Measurements from ENCODE around the gene CNIH3.

The CNIH3 gene

DNA sequence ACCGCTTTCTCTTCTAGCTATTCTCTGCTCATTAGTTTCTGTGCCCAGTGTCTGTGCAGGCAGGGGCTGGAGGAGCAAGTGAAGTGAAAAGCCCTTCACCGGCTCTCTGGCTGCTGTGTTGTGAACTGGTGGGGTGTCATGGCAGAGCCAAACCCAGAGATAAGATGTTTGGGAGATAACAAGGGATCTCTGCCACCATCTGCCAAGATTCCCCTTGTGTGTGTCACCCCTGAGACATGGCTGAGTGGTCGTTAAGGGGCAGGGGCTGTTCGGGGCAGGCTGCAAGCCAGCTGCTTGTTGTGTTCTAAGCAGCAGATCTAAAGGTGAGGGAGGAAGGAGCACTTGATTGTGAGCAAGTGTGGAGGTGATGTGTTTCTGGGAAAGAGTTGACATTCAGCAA, 24.5 kb downstream of the CNIH3 start:
- TF ChIP-seq EZH2 (IDR thresholded peaks at IDR 0.05) (no peak), POLR2AphosphoS5 (IDR thresholded peaks at IDR 0.05; ENCODE audit: borderline replicate concordance, low read depth, low read length) (no peak), FOXP2 (optimal IDR thresholded peaks at IDR 0.05; ENCODE audit: control extremely low read depth, extremely low read length, insufficient read depth) (no peak)
- H3K9me3 ChIP-seq (ENCODE audit: low read depth, low read length) = no peaks in the 10 kb centered on the region
- H3K4me3 ChIP-seq = no peak overlapping the region
- no peak overlapping the region for H3K9ac ChIP-seq (ENCODE audit: insufficient read length)
- no peak for DNase-seq (ENCODE audit: low read depth, low spot score)
- H3K27ac ChIP-seq = no peak overlapping the region
- H3K36me3 ChIP-seq (ENCODE audit: insufficient read depth, low read length) = no peaks in the 10 kb centered on the region

- no peak for DNase-seq (ENCODE audit: low read depth, low spot score)
- no peaks in the 10 kb centered on the region for H3K9me3 ChIP-seq (ENCODE audit: low read depth, low read length)
- H3K36me3 ChIP-seq (ENCODE audit: insufficient read depth, low read length) = no peaks in the 10 kb centered on the region
- no peak for TF ChIP-seq POLR2AphosphoS5 (IDR thresholded peaks at IDR 0.05; ENCODE audit: borderline replicate concordance, low read depth, low read length)
- no peak for TF ChIP-seq EZH2 (IDR thresholded peaks at IDR 0.05)
- no peak for TF ChIP-seq FOXP2 (optimal IDR thresholded peaks at IDR 0.05; ENCODE audit: control extremely low read depth, extremely low read length, insufficient read depth)
- no peak overlapping the region for H3K9ac ChIP-seq (ENCODE audit: insufficient read length)
- no peak overlapping the region for H3K4me3 ChIP-seq
- no peak overlapping the region for H3K27ac ChIP-seq
Observed at GRCh38 chr1:224641030-224641429, 24.9 kb downstream of the CNIH3 start.

GRCh38 chr1:224643653-224644052, 27.5 kb downstream of the CNIH3 start:
- H3K27ac ChIP-seq = no peak overlapping the region
- H3K36me3 ChIP-seq (ENCODE audit: insufficient read depth, low read length) = no peaks in the 10 kb centered on the region
- H3K9me3 ChIP-seq (ENCODE audit: low read depth, low read length) = no peaks in the 10 kb centered on the region
- no peak for DNase-seq (ENCODE audit: low read depth, low spot score)
- TF ChIP-seq POLR2AphosphoS5 (IDR thresholded peaks at IDR 0.05; ENCODE audit: borderline replicate concordance, low read depth, low read length) = no peak
- TF ChIP-seq EZH2 (IDR thresholded peaks at IDR 0.05) = no peak
- no peak overlapping the region for H3K4me3 ChIP-seq
- no peak overlapping the region for H3K9ac ChIP-seq (ENCODE audit: insufficient read length)

DNA sequence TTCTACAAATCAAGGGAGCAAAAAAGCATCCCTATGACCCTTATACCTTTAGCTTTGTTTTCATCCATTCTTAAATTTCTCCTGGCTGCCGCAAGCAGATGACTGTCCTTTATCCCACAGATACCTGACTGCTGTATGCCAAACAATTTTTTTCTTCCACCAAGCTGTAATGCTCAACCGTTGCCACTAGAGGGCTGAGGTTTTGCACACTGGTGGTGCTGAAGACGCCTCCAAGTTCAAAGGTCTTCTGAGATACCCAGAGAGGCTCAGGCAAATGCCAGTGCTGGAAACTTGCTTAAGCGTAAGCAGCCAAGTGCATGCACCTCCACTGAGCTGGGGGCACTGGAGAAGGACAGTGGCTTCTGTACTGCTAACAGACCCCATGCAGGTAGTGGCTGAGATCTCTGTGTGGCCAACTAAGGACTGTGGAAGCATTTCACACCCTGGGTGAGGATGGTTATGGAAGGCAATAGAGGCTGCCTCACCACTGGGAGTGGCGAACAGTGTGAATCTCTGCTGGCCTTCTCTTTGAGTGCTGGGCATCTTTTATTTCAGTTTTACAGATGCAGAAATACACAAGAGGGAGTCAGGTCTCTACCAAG, 28.5 kb downstream of the CNIH3 start:
- Histone ChIP-seq H3K27ac (no peak overlapping the region), H3K9ac (ENCODE audit: insufficient read length) (no peak overlapping the region), H3K9me3 (ENCODE audit: low read depth, low read length) (no peaks in the 10 kb centered on the region), H3K4me3 (no peak overlapping the region), H3K36me3 (ENCODE audit: insufficient read depth, low read length) (no peaks in the 10 kb centered on the region)
- DNase-seq (ENCODE audit: low read depth, low spot score) = peak; percentile 10
- TF ChIP-seq EZH2 (IDR thresholded peaks at IDR 0.05) (no peak), FOXP2 (optimal IDR thresholded peaks at IDR 0.05; ENCODE audit: control extremely low read depth, extremely low read length, insufficient read depth) (no peak), POLR2AphosphoS5 (IDR thresholded peaks at IDR 0.05; ENCODE audit: borderline replicate concordance, low read depth, low read length) (no peak)

DNA sequence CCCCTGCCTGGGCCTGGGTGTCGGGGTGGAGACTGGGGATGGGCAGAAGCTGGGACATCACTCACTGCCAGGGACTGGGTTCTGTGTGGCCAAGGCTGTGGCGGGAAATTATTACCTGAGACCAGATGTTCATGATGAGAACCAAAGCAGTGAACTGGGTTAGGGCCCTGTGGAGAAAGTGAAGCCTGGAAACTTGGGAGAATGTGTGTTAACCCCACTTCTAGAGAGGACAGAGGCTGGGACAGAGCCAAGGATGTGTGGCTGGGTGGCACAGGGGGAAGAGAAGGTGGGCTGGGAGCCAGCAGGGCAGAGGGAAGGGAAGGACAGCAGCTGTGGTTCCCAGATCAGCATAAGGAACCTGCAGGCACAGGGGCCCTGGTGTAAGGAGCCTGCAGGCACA, 31.3 kb downstream of the CNIH3 start:
- H3K36me3 ChIP-seq (ENCODE audit: insufficient read depth, low read length) = no peaks in the 10 kb centered on the region
- DNase-seq (ENCODE audit: low read depth, low spot score) = no peak
- H3K4me3 ChIP-seq = no peak overlapping the region
- H3K27ac ChIP-seq = no peak overlapping the region
- H3K9ac ChIP-seq (ENCODE audit: insufficient read length) = no peak overlapping the region
- no peaks in the 10 kb centered on the region for H3K9me3 ChIP-seq (ENCODE audit: low read depth, low read length)
- no peak for TF ChIP-seq POLR2AphosphoS5 (IDR thresholded peaks at IDR 0.05; ENCODE audit: borderline replicate concordance, low read depth, low read length)
- TF ChIP-seq EZH2 (IDR thresholded peaks at IDR 0.05) = no peak
- no peak for TF ChIP-seq FOXP2 (optimal IDR thresholded peaks at IDR 0.05; ENCODE audit: control extremely low read depth, extremely low read length, insufficient read depth)

- Histone ChIP-seq H3K36me3 (ENCODE audit: insufficient read depth, low read length) (no peaks in the 10 kb centered on the region), H3K9ac (ENCODE audit: insufficient read length) (no peak overlapping the region), H3K4me3 (no peak overlapping the region), H3K27ac (no peak overlapping the region), H3K9me3 (ENCODE audit: low read depth, low read length) (no peaks in the 10 kb centered on the region)
- DNase-seq (ENCODE audit: low read depth, low spot score) = no peak
- TF ChIP-seq FOXP2 (optimal IDR thresholded peaks at IDR 0.05; ENCODE audit: control extremely low read depth, extremely low read length, insufficient read depth) (no peak), POLR2AphosphoS5 (IDR thresholded peaks at IDR 0.05; ENCODE audit: borderline replicate concordance, low read depth, low read length) (no peak), EZH2 (IDR thresholded peaks at IDR 0.05) (no peak)
Observed at GRCh38 chr1:224650290-224650689, 34.2 kb downstream of the CNIH3 start.

GRCh38 chr1:224651188-224651587, 35.1 kb downstream of the CNIH3 start:
- TF ChIP-seq POLR2AphosphoS5 (IDR thresholded peaks at IDR 0.05; ENCODE audit: borderline replicate concordance, low read depth, low read length) = no peak
- TF ChIP-seq EZH2 (IDR thresholded peaks at IDR 0.05) = no peak
- TF ChIP-seq FOXP2 (optimal IDR thresholded peaks at IDR 0.05; ENCODE audit: control extremely low read depth, extremely low read length, insufficient read depth) = no peak
- no peaks in the 10 kb centered on the region for H3K9me3 ChIP-seq (ENCODE audit: low read depth, low read length)
- no peak overlapping the region for H3K4me3 ChIP-seq
- H3K27ac ChIP-seq = no peak overlapping the region
- no peak for DNase-seq (ENCODE audit: low read depth, low spot score)
- no peaks in the 10 kb centered on the region for H3K36me3 ChIP-seq (ENCODE audit: insufficient read depth, low read length)
- no peak overlapping the region for H3K9ac ChIP-seq (ENCODE audit: insufficient read length)

DNA sequence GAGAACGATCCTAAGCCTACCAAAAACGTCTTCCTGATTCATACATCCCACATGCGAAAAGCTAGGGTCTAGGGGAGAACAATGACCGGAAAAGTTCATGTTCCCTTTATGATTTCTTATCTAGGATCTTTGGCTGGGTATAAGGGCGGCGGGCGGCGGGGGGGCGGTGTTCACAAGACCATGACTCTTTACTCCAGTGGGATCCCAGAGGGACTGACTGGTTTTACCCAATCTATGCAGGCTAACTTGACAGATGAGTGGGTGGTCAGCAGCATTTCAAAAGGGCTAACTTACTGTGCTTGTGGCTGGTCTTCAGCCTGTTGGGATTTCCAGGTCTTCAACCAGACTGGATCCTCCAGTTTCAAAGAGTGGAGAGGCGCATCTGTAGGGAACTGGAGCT, 40.3 kb downstream of the CNIH3 start:
- Histone ChIP-seq H3K4me3 (no peak overlapping the region), H3K27ac (no peak overlapping the region), H3K9ac (ENCODE audit: insufficient read length) (no peak overlapping the region), H3K36me3 (ENCODE audit: insufficient read depth, low read length) (no peaks in the 10 kb centered on the region), H3K9me3 (ENCODE audit: low read depth, low read length) (no peaks in the 10 kb centered on the region)
- no peak for DNase-seq (ENCODE audit: low read depth, low spot score)
- TF ChIP-seq EZH2 (IDR thresholded peaks at IDR 0.05) (no peak), FOXP2 (optimal IDR thresholded peaks at IDR 0.05; ENCODE audit: control extremely low read depth, extremely low read length, insufficient read depth) (no peak), POLR2AphosphoS5 (IDR thresholded peaks at IDR 0.05; ENCODE audit: borderline replicate concordance, low read depth, low read length) (no peak)

DNA sequence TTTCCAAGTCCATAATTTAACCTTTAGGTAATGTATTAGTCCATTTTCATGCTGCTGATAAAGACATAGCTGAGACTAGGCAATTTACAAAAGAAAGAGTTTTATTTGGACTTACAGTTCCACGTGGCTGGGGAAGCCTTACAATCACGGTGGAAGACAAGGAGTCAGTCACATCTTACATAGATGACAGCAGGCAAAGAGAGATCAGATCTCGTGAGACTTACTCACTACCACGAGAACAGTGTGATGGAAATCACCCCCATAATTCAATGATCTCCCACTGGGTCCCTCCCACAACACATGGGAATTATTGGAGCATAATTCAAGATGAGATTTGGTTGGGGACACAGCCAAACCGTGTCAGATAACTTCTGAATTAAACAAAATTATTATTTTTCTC, 44.0 kb downstream of the CNIH3 start:
- Histone ChIP-seq H3K36me3 (ENCODE audit: insufficient read depth, low read length) (no peaks in the 10 kb centered on the region), H3K27ac (no peak overlapping the region), H3K4me3 (no peak overlapping the region), H3K9me3 (ENCODE audit: low read depth, low read length) (no peaks in the 10 kb centered on the region), H3K9ac (ENCODE audit: insufficient read length) (no peak overlapping the region)
- DNase-seq (ENCODE audit: low read depth, low spot score) = no peak
- TF ChIP-seq EZH2 (IDR thresholded peaks at IDR 0.05) (no peak), POLR2AphosphoS5 (IDR thresholded peaks at IDR 0.05; ENCODE audit: borderline replicate concordance, low read depth, low read length) (no peak), FOXP2 (optimal IDR thresholded peaks at IDR 0.05; ENCODE audit: control extremely low read depth, extremely low read length, insufficient read depth) (no peak)

All from SK-N-MC (cell line).